ENCODE measurements around the gene CACNA2D3.

Gene CACNA2D3

DNA sequence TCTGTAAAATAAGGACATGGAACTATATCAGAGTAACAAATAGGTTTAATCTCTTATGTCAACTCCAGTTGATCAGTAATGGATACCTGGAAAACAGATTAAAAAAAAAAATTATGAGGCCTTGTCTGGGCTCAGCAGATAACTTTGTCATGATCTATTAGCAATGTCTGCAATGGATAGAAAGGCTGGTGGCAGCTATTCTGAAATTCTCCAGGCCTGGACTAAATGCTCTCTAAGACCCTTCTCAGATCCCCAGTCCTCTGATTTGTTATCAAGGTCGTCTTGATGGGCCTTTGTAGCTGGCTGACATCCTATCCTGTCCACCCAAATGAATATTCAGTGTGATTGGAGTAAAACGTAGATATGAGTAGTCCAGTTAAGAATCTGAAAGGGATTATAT, 791.8 kb downstream of the CACNA2D3 start:
- no peak for DNase-seq (ENCODE audit: low read depth, low spot score)

DNA sequence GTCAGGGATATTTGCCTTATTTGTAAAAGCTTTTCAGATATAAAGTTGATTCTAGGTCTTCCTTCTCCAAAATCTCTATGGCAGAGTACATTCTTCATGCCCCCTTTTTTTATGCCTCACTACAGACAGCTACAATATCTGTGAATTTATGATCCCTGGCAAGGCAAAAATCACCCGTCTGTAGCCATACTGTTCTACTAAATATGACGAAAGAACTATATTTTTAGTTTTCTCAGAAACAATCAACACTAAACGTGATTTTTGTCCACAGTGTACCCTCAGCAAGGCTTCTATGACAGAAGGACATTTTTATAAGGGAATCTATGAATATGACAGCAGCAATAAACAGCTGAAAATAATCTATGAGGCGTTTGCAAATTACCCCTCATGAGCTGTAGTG, 792.8 kb downstream of the CACNA2D3 start:
- no peak for DNase-seq (ENCODE audit: low read depth, low spot score)

DNA sequence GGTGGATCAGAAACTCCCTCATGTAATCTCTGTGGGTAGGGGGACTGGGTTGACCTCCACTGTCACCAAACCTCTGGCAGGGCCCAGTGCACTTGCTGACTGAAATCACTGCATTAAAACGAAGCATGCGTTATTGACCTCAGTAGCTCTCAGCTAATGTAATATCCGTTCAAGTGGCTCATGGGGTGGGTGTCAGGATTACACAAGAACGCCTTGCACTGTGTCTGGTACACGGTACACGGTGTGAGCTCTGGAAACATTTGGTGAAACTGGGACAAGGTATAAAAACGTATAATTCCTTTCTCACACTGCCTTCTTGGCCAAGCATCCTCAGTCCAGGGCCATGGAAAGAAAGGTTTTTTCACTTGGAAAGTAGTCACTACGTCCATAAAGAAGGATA, 793.6 kb downstream of the CACNA2D3 start:
- no peak for DNase-seq (ENCODE audit: low read depth, low spot score)

DNA sequence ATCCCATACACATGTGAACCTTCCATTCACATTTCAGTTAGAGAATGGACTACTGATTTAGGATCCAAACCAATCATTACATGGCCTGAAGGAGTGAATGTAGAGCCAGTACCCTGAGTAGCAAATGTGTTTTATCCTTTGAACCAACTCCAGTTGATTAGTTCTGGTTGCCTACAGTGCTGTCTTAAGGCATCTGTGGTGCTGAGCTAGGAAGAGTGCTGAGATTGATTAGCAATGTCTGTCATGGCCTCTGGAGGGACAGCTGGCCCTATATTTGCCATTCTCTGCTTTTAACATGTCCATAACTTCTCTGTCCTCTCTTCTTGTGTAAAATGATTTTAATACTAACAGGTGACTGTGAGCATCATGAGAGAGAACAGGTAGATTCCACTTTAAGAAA, 794.4 kb downstream of the CACNA2D3 start:
- DNase-seq (ENCODE audit: low read depth, low spot score) = no peak

DNA sequence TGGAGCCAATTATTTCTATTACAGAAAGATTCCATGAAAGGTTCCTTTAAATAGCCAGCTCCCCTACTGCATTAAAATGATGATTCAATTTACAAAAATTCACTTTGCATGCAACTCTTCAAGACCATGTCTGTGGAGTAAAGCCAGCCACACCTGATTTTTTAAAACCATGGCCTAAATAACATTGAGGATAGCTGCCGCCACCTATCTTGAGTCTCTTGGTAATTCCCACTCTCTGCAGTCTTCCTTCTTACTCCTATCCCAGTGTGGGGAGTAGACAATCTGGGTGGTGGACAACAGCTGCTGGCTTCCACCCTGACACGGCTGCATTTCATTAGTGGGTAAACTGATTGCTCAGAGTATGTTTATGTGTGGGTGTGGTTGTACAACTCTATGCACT, 794.8 kb downstream of the CACNA2D3 start:
- no peak for DNase-seq (ENCODE audit: low read depth, low spot score)

DNA sequence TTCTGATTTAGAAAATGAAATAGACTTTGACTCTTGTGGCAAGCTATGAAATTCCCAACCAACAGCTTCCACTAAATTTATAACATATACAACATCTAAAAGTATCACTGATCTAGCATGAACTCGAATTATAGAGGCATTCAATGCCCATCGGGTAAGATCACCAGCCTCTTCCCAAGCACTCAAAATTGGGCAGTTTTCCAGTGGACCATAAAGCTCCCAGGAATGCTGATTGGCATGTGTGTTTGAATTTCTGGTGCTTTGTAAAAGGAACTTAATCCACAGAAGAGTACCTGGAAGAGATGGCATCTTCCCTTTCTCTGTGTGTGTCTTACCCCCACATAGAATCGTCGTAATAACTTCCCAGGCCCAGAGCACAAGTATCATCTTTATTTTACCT, 795.5 kb downstream of the CACNA2D3 start:
- no peak for DNase-seq (ENCODE audit: low read depth, low spot score)

DNA sequence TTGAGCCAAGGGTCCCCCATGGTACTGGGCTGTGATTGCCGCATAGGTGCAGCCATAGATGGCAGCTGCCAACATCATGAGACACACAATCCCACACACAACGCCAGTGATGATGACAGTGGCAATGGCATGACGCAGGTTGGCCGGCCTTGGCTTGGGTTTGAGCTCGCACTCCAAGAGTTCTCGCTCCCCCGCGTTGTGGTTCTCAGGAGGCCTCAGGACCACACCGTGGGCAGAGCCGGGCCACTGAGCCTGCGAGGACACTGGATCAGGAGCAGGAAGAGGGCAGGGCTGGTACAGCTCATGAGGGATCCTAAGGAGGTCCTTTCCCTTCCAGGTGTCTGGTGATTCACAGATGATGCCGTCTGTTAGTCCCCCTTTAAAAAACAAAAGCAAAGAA, 796.2 kb downstream of the CACNA2D3 start:
- no peak for DNase-seq (ENCODE audit: low read depth, low spot score)

DNA sequence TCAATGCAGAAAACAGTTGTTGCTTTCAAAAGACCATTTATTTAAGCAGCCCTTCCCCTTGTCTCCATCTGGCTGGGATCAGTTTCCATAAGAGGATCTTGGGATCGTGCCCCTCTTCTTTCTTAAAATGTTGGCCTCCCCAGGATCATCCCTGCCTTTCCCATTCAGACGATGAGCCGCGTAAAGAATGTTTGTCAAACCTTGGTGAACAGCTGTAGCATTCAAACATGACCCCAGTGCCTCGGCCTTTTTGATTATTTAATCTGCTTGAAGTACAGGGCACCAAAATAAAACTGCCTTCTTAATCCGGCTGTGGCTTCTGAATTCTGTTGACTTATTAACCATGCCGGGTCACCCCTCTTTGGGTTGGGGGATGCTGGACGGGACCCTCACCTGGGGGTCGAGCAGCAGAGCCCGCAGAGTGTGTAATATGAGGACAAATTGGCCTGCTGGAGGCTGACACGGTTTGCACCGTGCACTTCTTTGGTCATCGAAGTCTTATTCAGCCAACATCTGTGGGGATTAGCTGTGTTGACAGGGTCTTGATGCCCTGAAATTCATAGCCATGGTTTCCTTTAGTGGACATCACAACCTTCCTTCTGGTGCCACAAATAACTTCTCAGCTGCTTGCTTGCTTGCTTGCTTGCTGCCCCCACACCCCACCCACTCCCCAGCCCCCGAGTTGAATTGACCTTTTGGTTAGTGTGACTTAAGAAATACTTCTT, 805.9 kb downstream of the CACNA2D3 start, which contains the start of gene LRTM1:
Gene LRTM1 (minus strand): TSS at position 14 of the 725 bp plus-strand sequence. CDS start 148 bp downstream, outside the sequence.
- DNase-seq (ENCODE audit: low read depth, low spot score) = no peak

DNA sequence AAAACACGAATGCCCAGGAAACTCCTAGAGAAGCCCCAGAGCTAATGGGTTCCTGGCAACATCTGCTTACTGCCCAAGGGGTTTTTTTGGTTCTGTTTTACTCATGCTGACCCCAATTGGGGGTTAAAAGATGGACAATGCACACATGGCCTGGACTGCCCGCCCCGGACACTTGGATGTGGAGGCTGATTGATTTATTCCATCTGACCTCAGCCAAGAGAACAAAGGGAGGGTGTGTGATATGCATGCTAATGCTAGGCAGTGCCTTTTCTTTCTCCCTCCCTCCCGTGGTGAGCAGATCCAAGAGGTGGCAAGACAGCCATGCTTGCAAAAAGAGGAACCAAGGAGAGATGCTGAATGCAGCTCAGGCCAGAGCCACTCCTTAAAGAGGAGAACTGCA, 808.8 kb downstream of the CACNA2D3 start:
- DNase-seq (ENCODE audit: low read depth, low spot score) = no peak

DNA sequence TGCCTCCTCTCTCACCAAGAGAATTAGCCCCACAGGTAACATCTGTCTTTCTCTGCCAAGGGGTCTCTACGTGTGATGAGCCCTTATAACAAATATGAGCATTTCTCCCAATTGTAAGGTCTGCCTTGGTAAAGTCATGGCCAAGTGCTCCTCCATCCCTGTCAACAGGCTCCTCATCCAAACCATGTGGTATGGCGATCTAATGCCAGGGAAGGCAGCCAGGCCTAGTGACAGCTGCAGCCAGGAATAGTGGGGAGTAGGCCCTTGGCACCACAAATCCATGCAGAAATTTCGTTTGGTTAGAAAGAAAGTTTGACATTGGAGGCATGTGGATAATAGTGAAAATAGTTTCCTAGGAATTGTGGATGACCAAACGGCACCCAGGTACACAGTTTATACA, 810.3 kb downstream of the CACNA2D3 start:
- no peak for DNase-seq (ENCODE audit: low read depth, low spot score)

DNA sequence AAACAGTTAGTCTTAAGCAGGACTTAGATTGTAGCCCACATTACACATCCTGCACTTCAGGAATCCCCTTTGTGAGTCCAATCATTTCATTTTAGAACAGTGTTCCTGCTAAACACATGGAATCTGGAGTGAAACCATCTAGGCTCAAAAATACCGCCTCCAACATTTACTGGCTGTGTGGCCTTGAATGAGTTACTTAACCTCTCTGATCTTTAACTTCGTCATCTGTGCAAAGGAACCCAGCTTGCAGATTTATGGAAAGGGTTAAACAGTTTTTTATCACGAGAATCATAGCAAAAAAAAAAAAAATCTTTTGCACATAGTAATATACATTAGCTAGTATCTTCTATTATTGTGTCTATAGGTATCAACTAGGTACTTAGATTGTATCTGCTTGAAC, 813.5 kb downstream of the CACNA2D3 start:
- no peak for DNase-seq (ENCODE audit: low read depth, low spot score)

DNA sequence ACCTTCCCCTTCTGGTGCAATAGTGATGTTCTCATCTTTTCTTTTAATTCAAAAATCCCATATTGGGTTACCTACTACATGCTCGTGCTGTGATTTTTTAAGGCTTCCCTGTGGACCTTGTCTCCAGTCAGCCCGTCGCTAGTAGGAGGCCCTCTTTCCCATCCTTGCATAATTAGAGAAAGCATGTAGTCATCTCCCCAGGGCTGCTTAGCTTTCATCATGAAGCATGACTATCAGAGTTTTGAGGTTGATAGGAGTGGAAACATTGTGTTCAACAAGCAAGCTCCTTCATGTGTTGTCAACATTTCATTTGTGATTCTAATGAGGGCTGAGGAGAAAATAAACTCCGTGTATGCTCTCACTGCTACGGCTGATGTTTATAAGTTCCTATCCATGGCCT, 814.2 kb downstream of the CACNA2D3 start:
- no peak for DNase-seq (ENCODE audit: low read depth, low spot score)

DNA sequence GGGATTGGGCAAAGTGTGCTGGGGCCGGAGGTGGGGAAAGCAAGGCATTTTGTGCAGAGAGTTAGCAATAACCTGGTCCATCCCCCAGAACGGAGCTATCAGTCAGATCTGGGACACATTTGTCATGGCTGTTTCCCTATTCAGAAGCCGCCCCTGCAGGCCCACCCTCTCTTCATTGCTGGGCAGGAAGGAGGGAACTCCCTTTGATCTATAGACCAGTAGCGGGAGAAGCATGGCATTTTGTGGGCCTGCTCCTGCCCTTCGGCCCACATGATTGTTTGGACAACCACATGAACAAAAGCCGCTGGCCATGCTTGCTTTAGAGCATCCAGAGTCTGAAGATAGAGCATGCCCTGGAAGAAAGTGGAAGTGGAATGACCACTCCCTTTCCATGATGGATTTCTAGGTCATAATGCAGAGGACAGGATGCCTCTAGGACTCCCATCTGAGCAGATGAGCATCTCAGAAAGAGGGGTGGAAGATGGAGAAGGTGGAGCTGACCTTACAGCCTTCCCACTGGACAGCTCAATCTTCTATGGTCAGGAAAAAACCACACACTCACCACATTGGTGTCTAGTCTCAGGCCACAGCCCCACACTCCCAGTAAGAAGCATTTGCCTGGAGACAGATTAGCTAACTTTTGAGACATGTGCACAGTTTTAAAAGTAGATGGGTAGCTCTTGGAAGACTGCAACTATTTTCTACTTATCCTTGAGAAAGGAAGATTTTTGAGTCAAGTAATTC, 817.4 kb downstream of the CACNA2D3 start:
- DNase-seq (ENCODE audit: low read depth, low spot score) = no peak

DNA sequence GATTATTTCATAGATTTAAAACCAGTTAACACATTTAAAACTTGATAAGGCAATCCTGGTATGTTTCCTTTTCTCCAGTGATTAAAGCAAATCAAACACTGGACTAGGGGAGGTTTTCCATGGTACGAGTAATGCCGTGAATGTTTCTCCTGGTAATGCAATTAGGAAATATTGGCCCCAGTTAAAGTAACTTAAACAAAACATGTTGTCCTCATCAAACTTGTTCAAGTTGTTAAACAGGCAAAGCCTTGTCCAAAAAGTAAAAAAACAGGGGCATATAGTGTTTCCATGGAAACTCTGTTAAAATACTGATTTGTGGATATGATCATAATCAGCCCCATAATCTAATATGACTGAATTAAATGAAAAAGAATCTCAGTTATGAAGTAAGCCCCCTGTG, 818.6 kb downstream of the CACNA2D3 start:
- no peak for DNase-seq (ENCODE audit: low read depth, low spot score)

DNA sequence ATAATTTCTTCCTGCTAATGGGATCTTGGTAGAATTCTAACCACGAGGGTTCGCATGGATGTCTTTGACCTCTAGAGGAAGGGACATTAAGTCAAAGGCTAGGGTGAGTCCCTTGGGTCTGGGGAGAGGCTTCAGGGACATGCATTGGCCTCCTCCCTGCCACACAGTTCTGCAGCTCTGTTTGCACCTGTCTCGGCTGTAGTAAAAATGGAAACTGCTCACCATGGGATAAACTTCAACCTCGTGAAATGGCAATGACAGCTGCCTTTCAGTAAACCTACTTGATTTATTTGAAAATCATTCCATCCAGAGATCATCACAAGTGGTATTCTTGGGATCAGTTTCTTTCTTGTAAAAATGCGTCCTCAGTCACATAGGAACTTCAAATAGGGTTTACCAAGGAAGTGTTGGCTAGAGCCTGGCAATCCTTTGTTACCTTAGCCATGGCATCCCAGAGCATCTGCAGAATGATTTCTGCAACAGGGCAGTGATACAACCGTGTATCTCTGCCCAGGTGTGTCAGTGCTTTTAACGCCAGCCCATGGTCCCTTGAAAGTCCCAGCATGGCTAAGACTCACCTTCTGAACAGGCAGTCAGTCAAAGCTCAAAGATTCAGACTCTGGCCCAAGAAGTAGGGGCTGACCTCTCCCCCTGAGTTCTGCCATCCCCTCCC, 819.5 kb downstream of the CACNA2D3 start:
- DNase-seq (ENCODE audit: low read depth, low spot score) = no peak

DNA sequence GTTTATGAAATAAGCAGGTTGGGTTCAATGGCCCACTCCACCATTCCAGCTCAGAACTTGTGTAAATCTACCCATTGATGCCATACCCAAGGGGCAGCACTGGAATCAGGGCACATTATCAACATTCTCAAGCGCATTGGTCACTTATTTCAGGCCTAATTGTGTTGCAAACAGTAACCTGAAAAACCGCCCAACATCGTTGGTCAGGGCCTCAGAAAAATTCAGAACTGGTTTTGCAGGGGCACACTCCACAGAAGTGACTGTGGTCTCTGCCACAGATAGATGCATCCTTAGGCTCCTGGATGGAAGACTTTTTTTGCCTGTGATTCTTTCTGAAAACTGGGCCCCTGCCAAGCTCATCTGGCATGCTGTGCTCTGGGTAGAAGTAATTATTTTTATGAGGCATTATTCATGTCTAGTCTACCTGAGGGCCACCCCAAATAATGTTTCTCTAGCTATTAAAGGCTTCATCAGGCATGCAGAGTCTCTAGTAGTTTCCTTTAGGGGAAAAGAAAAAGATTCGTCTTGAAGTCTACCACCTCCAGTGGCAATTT, 827.2 kb downstream of the CACNA2D3 start:
- DNase-seq (ENCODE audit: low read depth, low spot score) = no peak

DNA sequence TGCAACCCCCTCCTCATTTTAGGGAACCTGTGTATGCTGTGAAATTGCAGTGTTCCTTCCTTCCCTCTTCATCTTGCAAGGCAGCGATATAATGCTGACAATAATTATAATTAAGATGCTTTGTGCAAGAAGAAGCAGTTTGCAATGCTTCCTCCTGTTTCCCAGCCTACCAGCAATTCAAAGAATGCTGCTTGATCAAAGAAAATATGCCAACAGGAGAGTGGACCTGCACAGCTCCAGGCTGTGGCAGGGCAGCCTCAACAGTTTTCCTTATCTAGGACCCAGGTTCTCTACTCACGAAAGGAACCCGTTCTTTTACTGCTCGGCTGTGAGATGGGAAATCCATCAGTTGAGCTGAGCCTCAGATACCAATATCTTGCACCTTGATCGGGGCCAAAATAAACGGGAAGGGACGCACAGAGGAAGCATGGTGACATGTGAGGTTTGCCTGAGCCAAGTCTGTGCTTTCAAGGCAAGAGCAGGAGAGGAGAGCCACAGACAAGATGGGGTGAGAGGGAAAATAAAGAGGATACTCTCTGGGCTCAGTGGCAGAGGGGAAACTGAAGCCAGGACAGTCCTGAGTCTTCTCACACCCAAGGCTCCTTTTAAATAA, 828.1 kb downstream of the CACNA2D3 start:
- no peak for DNase-seq (ENCODE audit: low read depth, low spot score)

DNA sequence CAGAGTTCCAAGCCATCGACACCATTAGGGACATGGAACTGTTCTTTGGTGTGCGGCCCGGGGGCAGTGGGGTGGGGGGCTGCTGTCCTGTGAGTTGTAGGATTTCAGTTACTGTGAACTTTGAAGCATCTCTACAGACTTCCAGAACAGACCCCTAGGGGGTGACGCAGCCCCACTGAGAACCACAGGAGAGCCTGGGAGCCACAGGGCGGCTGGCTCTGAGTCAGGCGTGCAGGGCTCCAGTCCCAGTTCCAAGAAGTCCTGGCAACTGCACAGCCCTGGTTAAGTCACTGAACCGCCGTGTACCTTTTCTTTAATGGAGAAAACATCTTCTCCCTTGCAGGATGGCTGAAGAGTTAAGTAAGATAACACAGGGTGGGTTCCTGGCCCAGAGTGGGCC, 829.1 kb downstream of the CACNA2D3 start:
- no peak for DNase-seq (ENCODE audit: low read depth, low spot score)

DNA sequence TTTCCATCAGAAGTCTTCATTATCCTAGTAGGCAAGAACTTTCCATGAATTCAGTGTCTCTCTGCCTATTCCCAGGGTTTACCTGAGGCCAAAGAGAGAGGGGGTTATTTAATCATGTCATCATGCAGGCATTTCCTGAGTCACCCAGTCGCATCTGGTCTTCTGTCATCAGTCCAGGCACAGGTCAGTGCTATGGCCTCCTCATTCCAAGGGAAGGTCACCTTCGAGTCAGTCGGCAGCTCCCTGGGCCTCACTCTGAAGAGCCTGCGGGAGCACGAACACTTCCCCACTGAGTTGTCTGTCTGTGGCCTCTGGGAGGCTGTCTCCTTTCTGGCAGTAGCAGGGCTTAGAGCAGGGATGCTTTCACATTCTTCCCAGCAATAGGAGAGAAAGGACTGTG, 831.7 kb downstream of the CACNA2D3 start:
- DNase-seq (ENCODE audit: low read depth, low spot score) = no peak

DNA sequence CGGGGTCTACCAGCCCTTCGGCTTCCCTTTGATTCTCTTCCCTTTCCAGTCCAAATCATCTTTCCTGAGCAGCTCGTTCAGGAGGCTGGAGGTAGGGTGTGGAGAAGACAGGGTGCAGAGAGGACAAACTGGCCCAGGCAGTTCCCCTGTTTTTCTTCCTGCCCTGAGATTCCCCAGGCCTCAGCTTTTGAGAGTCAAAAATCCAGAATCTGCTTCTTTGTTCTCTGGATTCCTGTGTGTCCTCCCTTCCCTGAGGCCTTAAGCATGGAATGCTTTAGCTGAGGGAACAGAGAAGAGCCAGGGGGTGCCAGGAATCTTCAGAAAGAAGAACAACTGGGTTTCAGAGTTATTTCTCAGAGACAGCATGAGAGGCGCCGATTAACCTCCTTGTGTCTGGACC, 832.2 kb downstream of the CACNA2D3 start:
- DNase-seq (ENCODE audit: low read depth, low spot score) = no peak

DNA sequence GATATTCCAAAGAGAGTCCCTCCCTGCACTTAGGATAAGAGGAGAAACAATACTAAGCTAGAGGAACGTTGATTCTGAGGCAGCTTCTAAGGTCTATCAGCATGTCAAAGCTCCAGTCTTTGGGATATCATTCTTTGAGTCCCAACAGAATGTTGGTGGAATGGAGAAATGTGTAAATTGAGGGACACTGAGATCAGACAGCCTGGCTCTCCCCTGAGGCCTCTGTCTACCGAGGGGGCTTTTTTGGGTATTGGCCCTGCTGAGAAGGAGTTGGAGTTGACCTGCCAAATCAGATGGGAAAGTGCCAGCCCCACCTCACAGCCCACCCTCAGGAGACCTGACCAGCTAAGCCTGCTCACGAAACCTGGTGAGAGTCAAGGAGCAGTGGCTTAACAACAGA, 833.1 kb downstream of the CACNA2D3 start:
- no peak for DNase-seq (ENCODE audit: low read depth, low spot score)

DNA sequence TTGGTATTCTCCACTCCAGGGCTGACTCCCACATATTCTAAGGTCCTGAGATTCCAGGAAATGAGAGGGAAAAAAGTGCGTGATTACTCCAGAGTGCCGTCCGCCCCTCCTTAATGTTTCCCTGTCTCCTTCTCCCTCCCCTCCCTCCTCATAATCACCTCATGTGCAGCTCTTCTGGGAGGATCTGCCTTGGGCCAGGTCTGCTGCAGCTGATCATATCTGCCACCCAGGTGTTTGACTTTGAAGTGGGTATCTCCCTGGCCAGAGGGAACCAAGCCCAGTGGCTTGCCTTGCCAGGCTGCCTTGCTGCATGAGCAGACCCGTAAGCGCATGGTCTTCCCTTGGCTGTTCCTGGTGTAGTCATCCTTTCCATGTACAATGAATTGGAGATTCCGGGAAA, 833.6 kb downstream of the CACNA2D3 start:
- DNase-seq (ENCODE audit: low read depth, low spot score) = no peak
